SK-N-SH (cell line): ENCODE measurements around the gene CHDH. TPM values are rescaled to one million over a fixed set of nuclear protein-coding genes. Genes with fewer than 3 reads are reported as not detected.

ENCODE experiments used
- CTCF ChIA-PET: fragments of 300-600, 350-600 bp; formaldehyde crosslinking; extraction: SDS; loops from one replicate; lab custom pipeline; 2021; lab: Yijun Ruan, JAX
- POLR2A ChIA-PET: fragments of 350-600 bp; sonication (Branson Sonifier 250); formaldehyde crosslinking; extraction: SDS; loops from one replicate; lab custom pipeline; 2020; ENCODE audit warnings: antibody characterized with exemption, inconsistent platforms; lab: Yijun Ruan, JAX
- DNase-seq: peaks from one replicate; pipeline ENCODE4 v3.0.0; 2012
- H2AFZ ChIP-seq: fragments of 200-600 bp; sonication (generic); 2 replicates; pipeline ENCODE4 v1.8.1; 2016; ENCODE audit warnings: antibody characterized with exemption, mild to moderate bottlenecking, low read depth
- H3F3A ChIP-seq: fragments of 200-600 bp; sonication (generic); replicated peaks from 2 replicates; pipeline ENCODE3; 2016; ENCODE audit warnings: antibody characterized with exemption, mild to moderate bottlenecking; ENCODE audit not compliant: insufficient read depth
- H3K27ac ChIP-seq, 2 experiments: fragments of 200-500 bp in 1 of 2; fragments of 200-600 bp in 1 of 2; sonication (Bioruptor generic) in 1 of 2; sonication (generic), shearing (Covaris generic) in 1 of 2; 2 replicates each; pipeline versions ENCODE4 v1.5.1 to v1.6.1; 2014 to 2016; ENCODE audit warnings: low read depth in 2 of 2, inconsistent platforms in 1 of 2, low read length in 1 of 2, mild to moderate bottlenecking in 1 of 2, mixed read lengths in 1 of 2
- H3K27me3 ChIP-seq: fragments of 200-600 bp; sonication (generic), shearing (Covaris generic); 2 replicates; pipeline ENCODE4 v1.6.1; 2016; ENCODE audit warnings: mixed run types; ENCODE audit not compliant: insufficient read depth
- H3K36me3 ChIP-seq, 2 experiments: fragments of 200-500 bp in 1 of 2; fragments of 200-600 bp in 1 of 2; sonication (Bioruptor generic) in 1 of 2; sonication (generic) in 1 of 2; replicated peaks in 1 of 2; 2 replicates each; pipeline versions ENCODE3 to v1.5.1; 2014 to 2016; ENCODE audit warnings: low read length in 1 of 2, mild to moderate bottlenecking in 1 of 2; ENCODE audit not compliant: insufficient read depth in 2 of 2, control insufficient read depth in 1 of 2
- H3K4me1 ChIP-seq, 2 experiments: fragments of 200-500 bp in 1 of 2; fragments of 200-600 bp in 1 of 2; sonication (Bioruptor generic) in 1 of 2; sonication (generic), shearing (Covaris generic) in 1 of 2; 2 replicates each; pipeline versions ENCODE4 v1.5.1 to v1.6.1; 2014 to 2016; ENCODE audit warnings: low read depth in 1 of 2, low read length in 1 of 2, mixed run types in 1 of 2; ENCODE audit not compliant: insufficient read depth in 2 of 2, control insufficient read depth in 1 of 2
- H3K4me2 ChIP-seq: fragments of 200-600 bp; sonication (generic), shearing (Covaris generic); 2 replicates; pipeline ENCODE4 v1.6.1; 2017; ENCODE audit warnings: mixed run types
- H3K4me3 ChIP-seq, 2 experiments: fragments of 200-500 bp in 1 of 2; fragments of 200-600 bp in 1 of 2; sonication (Bioruptor generic) in 1 of 2; sonication (generic), shearing (Covaris generic) in 1 of 2; 2 replicates each; pipeline versions ENCODE4 v1.5.1 to v1.8.1; 2014 to 2016; ENCODE audit warnings: low read depth in 2 of 2, inconsistent platforms in 1 of 2, low read length in 1 of 2, mild to moderate bottlenecking in 1 of 2, mixed read lengths in 1 of 2, moderate library complexity in 1 of 2
- H3K79me2 ChIP-seq: fragments of 200-600 bp; sonication (generic); 2 replicates; pipeline ENCODE4 v1.8.1; 2017; ENCODE audit warnings: mild to moderate bottlenecking; ENCODE audit not compliant: insufficient read depth
- H3K9ac ChIP-seq: fragments of 200-600 bp; sonication (generic); 2 replicates; pipeline ENCODE4 v1.6.1; 2017; ENCODE audit warnings: mixed run types
- H3K9me2 ChIP-seq: fragments of 200-600 bp; sonication (generic); 2 replicates; pipeline ENCODE4 v1.6.1; 2017; ENCODE audit warnings: mixed run types
- H3K9me3 ChIP-seq: fragments of 200-600 bp; sonication (generic); 2 replicates; pipeline ENCODE4 v1.6.1; 2017; ENCODE audit warnings: mixed run types, mild to moderate bottlenecking, moderate library complexity
- H4K20me1 ChIP-seq: fragments of 200-600 bp; sonication (generic); 2 replicates; pipeline ENCODE4 v1.6.1; 2017; ENCODE audit warnings: mild to moderate bottlenecking, mixed run types; ENCODE audit not compliant: insufficient read depth
- EZH2phosphoT487 ChIP-seq: fragments of 200-600 bp; sonication (generic); IDR thresholded peaks from 2 replicates; pipeline ENCODE4 v1.6.1; 2017; ENCODE audit warnings: low read depth, mixed run types, mild to moderate bottlenecking, antibody characterized with exemption, moderate library complexity, borderline replicate concordance
- FOSL2 ChIP-seq: IDR thresholded peaks from 2 replicates; pipeline ENCODE4 v1.4.0; 2012; ENCODE audit warnings: low read depth, mild to moderate bottlenecking, moderate library complexity, borderline replicate concordance
- FOXM1 ChIP-seq: IDR thresholded peaks from 2 replicates; pipeline ENCODE4 v1.4.0; 2012; ENCODE audit warnings: low read depth, mild to moderate bottlenecking
- GABPA ChIP-seq: IDR thresholded peaks from 2 replicates; pipeline ENCODE4 v1.4.0; 2012; ENCODE audit warnings: low read depth, mild to moderate bottlenecking
- JUND ChIP-seq: IDR thresholded peaks from 2 replicates; pipeline ENCODE4 v1.4.0; 2012
- MEF2A ChIP-seq: IDR thresholded peaks from 2 replicates; pipeline ENCODE4 v1.4.0; 2012; ENCODE audit warnings: low read depth, borderline replicate concordance
- NFIC ChIP-seq: IDR thresholded peaks from 2 replicates; pipeline ENCODE4 v1.4.0; 2012; ENCODE audit warnings: borderline replicate concordance
- NRF1 ChIP-seq: IDR thresholded peaks from 2 replicates; pipeline ENCODE4 v1.6.1; 2012; ENCODE audit warnings: low read depth, mild to moderate bottlenecking, low read length
- POLR2AphosphoS5 ChIP-seq: IDR thresholded peaks from 2 replicates; pipeline ENCODE4 v1.6.1; 2012; ENCODE audit warnings: low read depth, low read length
- RAD21 ChIP-seq: IDR thresholded peaks from 2 replicates; pipeline ENCODE4 v1.6.1; 2012; ENCODE audit warnings: mild to moderate bottlenecking, low read length
- RCOR1 ChIP-seq: fragments of 150-350 bp; IDR thresholded peaks from 2 replicates; pipeline ENCODE4 v1.6.1; 2017; ENCODE audit warnings: antibody characterized with exemption, low read length
- TAF1 ChIP-seq: IDR thresholded peaks from 2 replicates; pipeline ENCODE4 v1.6.1; 2012; ENCODE audit warnings: low read depth, mild to moderate bottlenecking, low read length, moderate library complexity, borderline replicate concordance
- TEAD4 ChIP-seq: IDR thresholded peaks from 2 replicates; pipeline ENCODE4 v1.4.0; 2012; ENCODE audit warnings: mild to moderate bottlenecking, borderline replicate concordance; ENCODE audit not compliant: insufficient read depth
- USF2 ChIP-seq: fragments of 150-350 bp; IDR thresholded peaks from 2 replicates; pipeline ENCODE4 v1.6.1; 2017; ENCODE audit warnings: antibody characterized with exemption, low read length, low read depth, borderline replicate concordance
- ZBTB33 ChIP-seq: IDR thresholded peaks from 2 replicates; pipeline ENCODE4 v1.4.0; 2012; ENCODE audit warnings: low read depth, borderline replicate concordance
- WGBS: methylation state at CpG from one replicate; pipeline ENCODE4 v1.1.6; 2017; ENCODE audit warnings: low lambda C conversion rate; 5-methylcytosine and 5-hydroxymethylcytosine counted together
- polyA plus RNA-seq, 3 experiments: library from polyadenylated mRNA; depleted of rRNA; stranded (reverse); fragments of >200 nt; gene quantifications; 2 replicates each; pipeline ENCODE4 v1.2.3, GENCODE V29; 2012
- TF ChIP-seq, protein P1 (sequence below): fragments of 200-600 bp; sonication (generic); IDR thresholded peaks from 2 replicates; pipeline ENCODE4 v1.6.1; 2017; ENCODE audit warnings: antibody characterized with exemption, mild to moderate bottlenecking, moderate library complexity

Gene CHDH
- polyA plus RNA-seq, 1 of the 3 experiments (the other 2 are of a cell fraction) = 0.33 TPM

- TF ChIP-seq, protein P1, sequence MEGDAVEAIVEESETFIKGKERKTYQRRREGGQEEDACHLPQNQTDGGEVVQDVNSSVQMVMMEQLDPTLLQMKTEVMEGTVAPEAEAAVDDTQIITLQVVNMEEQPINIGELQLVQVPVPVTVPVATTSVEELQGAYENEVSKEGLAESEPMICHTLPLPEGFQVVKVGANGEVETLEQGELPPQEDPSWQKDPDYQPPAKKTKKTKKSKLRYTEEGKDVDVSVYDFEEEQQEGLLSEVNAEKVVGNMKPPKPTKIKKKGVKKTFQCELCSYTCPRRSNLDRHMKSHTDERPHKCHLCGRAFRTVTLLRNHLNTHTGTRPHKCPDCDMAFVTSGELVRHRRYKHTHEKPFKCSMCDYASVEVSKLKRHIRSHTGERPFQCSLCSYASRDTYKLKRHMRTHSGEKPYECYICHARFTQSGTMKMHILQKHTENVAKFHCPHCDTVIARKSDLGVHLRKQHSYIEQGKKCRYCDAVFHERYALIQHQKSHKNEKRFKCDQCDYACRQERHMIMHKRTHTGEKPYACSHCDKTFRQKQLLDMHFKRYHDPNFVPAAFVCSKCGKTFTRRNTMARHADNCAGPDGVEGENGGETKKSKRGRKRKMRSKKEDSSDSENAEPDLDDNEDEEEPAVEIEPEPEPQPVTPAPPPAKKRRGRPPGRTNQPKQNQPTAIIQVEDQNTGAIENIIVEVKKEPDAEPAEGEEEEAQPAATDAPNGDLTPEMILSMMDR = no peak
- TF ChIP-seq, all 33 proteins: peak for 0
These were observed 33.8 kb downstream of the CHDH start (continued) for GRCh38 chr3:53812434-53812833.

DNA sequence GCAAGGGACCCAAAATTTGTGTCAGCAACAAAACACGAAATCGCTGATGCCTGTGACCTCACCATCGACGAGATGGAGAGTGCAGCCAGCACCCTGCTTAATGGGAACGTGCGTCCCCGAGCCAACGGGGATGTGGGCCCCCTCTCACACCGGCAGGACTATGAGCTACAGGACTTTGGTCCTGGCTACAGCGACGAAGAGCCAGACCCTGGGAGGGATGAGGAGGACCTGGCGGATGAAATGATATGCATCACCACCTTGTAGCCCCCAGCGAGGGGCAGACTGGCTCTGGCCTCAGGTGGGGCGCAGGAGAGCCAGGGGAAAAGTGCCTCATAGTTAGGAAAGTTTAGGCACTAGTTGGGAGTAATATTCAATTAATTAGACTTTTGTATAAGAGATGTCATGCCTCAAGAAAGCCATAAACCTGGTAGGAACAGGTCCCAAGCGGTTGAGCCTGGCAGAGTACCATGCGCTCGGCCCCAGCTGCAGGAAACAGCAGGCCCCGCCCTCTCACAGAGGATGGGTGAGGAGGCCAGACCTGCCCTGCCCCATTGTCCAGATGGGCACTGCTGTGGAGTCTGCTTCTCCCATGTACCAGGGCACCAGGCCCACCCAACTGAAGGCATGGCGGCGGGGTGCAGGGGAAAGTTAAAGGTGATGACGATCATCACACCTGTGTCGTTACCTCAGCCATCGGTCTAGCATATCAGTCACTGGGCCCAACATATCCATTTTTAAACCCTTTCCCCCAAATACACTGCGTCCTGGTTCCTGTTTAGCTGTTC lies 34.9 kb downstream of the CHDH start:
- H3K79me2 ChIP-seq = no peaks in the 10 kb centered on the region
- no peaks in the 10 kb centered on the region for H3K27me3 ChIP-seq
- H3K9me2 ChIP-seq = no peaks in the 10 kb centered on the region
- ChIA-PET POLR2A (interaction anchor here (1.8 kb wide), 1 partner anchor 80 kb away, joined by 5 read pairs; the partner anchor contains the start of gene SELENOK), CTCF (no interaction called here)
- WGBS = 76% methylated on average over 20 of the region's 24 CpGs
- no peaks in the 10 kb centered on the region for H3K9me3 ChIP-seq
- peaks cover 4 to 5% of the 10 kb centered on the region in 2 experiments; a peak in 2 of 4 replicates for H3K4me1 ChIP-seq
- H3K36me3 ChIP-seq = no peaks in the 10 kb centered on the region
- no peak overlapping the region for H3K4me3 ChIP-seq
- H3K9ac ChIP-seq = no peak overlapping the region
- no peak overlapping the region for H3K27ac ChIP-seq
- TF ChIP-seq EZH2phosphoT487 (no peak), NRF1 (no peak), NFIC (no peak), ZBTB33 (no peak), JUND (no peak), TAF1 (no peak), MEF2A (no peak), TEAD4 (no peak), POLR2AphosphoS5 (no peak), FOXM1 (no peak), USF2 (no peak), FOSL2 (no peak), RAD21 (no peak), GABPA (no peak), RCOR1 (no peak)
- no peaks in the 10 kb centered on the region for H3F3A ChIP-seq
- H4K20me1 ChIP-seq = no peaks in the 10 kb centered on the region
- no peak overlapping the region for H2AFZ ChIP-seq
- DNase-seq = no peak
- H3K4me2 ChIP-seq = no peak overlapping the region
